GM13977 (cell line): ENCODE measurements around the gene ACSS1.

Experiments
- DNase-seq: peaks from one replicate; pipeline ENCODE4 v3.0.0; 2012; ENCODE audit warnings: low spot score
- in situ Hi-C: fragments of 300-500 bp; cut with MboI; formaldehyde crosslinking; loops from one replicate; pipeline ENCODE4 v1.12.0; 2022; ENCODE audit warnings: low sequenced_read_pairs, low pct_unique_long_range_greater_than_20kb, mixed read lengths, inconsistent platforms; ENCODE audit not compliant: unreplicated experiment
- TF ChIP-seq, protein P1 (sequence below): IDR thresholded peaks from 2 replicates; pipeline ENCODE4 v1.5.1; 2012; ENCODE audit warnings: mild to moderate bottlenecking, control low read depth; ENCODE audit not compliant: insufficient read depth; ENCODE audit errors: extremely low read depth, missing control alignments

The ACSS1 gene

DNA sequence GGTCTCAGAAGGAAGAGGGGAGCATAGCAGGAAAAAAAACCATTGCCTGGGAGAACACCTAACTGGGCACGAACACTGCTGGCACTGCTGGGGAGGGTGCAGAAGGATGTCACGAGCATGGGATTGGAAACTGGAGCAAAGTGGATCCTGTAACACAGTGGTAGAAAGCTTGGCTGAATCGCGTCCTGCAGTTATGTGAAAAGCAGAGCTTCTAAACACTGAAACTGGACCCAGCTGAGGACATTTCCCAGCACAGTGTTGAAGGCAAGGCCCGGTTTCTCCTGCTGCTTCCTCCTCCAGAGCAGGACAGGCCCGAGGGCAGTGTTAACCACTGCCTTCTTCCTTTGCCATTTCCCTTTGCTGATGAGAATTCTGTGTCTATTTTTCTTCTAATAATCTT lies 72.1 kb downstream of the ACSS1 start:
- DNase-seq = no peak
- TF ChIP-seq, protein P1, sequence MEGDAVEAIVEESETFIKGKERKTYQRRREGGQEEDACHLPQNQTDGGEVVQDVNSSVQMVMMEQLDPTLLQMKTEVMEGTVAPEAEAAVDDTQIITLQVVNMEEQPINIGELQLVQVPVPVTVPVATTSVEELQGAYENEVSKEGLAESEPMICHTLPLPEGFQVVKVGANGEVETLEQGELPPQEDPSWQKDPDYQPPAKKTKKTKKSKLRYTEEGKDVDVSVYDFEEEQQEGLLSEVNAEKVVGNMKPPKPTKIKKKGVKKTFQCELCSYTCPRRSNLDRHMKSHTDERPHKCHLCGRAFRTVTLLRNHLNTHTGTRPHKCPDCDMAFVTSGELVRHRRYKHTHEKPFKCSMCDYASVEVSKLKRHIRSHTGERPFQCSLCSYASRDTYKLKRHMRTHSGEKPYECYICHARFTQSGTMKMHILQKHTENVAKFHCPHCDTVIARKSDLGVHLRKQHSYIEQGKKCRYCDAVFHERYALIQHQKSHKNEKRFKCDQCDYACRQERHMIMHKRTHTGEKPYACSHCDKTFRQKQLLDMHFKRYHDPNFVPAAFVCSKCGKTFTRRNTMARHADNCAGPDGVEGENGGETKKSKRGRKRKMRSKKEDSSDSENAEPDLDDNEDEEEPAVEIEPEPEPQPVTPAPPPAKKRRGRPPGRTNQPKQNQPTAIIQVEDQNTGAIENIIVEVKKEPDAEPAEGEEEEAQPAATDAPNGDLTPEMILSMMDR = no peak
- in situ Hi-C loops = loop anchor here (25.0 kb wide), 2 partner anchors 201 to 426 kb away; partner anchors contain the start of genes ENTPD6 and GINS1

GRCh38 chr20:24984961-24985640 lies 72.8 kb downstream of the ACSS1 start:
- no peak for DNase-seq
- TF ChIP-seq, protein P1 = no peak
- in situ Hi-C loops = loop anchor here (25.0 kb wide), 2 partner anchors 202 to 427 kb away; partner anchors contain the start of genes ENTPD6 and GINS1

DNA sequence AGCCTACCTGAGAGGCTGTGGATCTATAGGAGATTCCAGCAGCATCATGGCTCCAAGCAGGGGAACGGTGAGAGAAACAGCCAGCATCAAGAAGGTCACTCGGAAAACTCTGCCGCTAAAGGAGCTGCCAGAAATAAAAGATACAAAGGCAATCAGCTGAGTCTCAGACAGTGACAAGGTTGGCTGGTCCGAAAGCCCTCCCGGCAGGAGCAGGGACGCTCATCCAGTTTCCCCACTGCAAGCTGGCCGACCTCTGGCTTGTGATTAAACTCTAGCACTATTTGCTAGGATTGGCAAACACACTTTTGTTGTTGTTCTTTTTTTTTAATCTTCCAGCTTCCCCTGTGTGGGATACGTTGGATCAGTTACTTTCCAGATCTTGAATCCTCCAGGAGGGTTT lies 74.0 kb downstream of the ACSS1 start:
- no peak for DNase-seq
- in situ Hi-C loops = loop anchor here (25.0 kb wide), 2 partner anchors 203 to 428 kb away; partner anchors contain the start of genes ENTPD6 and GINS1
- TF ChIP-seq, protein P1 = no peak

- TF ChIP-seq, protein P1 = no peak
- DNase-seq = no peak
- in situ Hi-C loops = loop anchor here (25.0 kb wide), 2 partner anchors 206 to 431 kb away; partner anchors contain the start of genes ENTPD6 and GINS1
Measured at GRCh38 chr20:24981790-24982189, 76.1 kb downstream of the ACSS1 start.

DNA sequence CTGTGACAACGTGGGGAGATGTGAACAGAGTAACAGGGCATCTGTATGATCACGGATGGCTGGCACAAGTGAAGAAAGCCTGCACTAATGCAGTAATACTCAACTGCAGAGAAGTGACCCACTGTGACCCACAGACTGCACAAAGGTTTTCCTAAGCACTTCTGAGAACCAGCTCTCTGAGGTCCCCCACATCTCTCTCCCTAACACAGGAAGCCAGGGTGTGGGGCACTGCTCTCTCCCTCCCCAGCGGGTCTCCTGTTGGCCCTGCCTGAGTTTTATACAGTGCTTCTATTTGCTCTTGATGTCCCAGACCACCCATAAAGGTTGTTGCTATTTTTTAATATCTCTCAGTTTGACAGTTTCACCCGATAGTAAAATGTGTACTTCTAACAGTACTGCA lies 76.7 kb downstream of the ACSS1 start:
- no peak for DNase-seq
- TF ChIP-seq, protein P1 = no peak
- in situ Hi-C loops = loop anchor here (25.0 kb wide), 2 partner anchors 206 to 431 kb away; partner anchors contain the start of genes ENTPD6 and GINS1

- in situ Hi-C loops = loop anchor here (25.0 kb wide), 2 partner anchors 207 to 432 kb away; partner anchors contain the start of genes ENTPD6 and GINS1
- TF ChIP-seq, protein P1 = no peak
- no peak for DNase-seq
Measured at GRCh38 chr20:24980291-24981053, 77.5 kb downstream of the ACSS1 start.
